G401.6 (cell line): ENCODE results near the gene RHOU.

Experiments
- FAIRE-seq: peaks from 2 replicates; lab custom pipeline; 2012; peaks lifted over from hg19 to GRCh38; lab: Jason Lieb, UNC

The RHOU gene

GRCh38 chr1:228785366-228786330, 50.4 kb downstream of the RHOU start:
- FAIRE-seq: no peak

- FAIRE-seq: no peak
Observed at GRCh38 chr1:228786361-228787129, 51.3 kb downstream of the RHOU start.

- FAIRE-seq: no peak
Observed at GRCh38 chr1:228791791-228792190, 56.5 kb downstream of the RHOU start.

- FAIRE-seq: no peak
Observed at GRCh38 chr1:228792601-228793000, 57.3 kb downstream of the RHOU start.

GRCh38 chr1:228793032-228793431, 57.8 kb downstream of the RHOU start:
- no peak for FAIRE-seq

- FAIRE-seq: no peak
Observed at GRCh38 chr1:228794173-228794572, 58.9 kb downstream of the RHOU start.

GRCh38 chr1:228794810-228795209, 59.5 kb downstream of the RHOU start:
- no peak for FAIRE-seq

GRCh38 chr1:228795596-228795995, 60.3 kb downstream of the RHOU start:
- FAIRE-seq: no peak
